Brain microvascular endothelial cell (primary cell): ENCODE results near the gene DHX34.
"Not testable (repeated sequence)": the region's sequence is repeated elsewhere in the genome, so short reads cannot be mapped to it uniquely, and the experiment has no call there.

Experiments used
- DNase-seq: peaks from one replicate; pipeline ENCODE4 v3.0.0-alpha.2; 2020
- H3K27ac ChIP-seq: fragments of 250-450 bp; sonication (Bioruptor Pico); 2 replicates; pipeline ENCODE4 v1.5.1; 2020; ENCODE audit warnings: mild to moderate bottlenecking, moderate library complexity
- H3K27me3 ChIP-seq: fragments of 250-450 bp; sonication (Bioruptor Pico); replicated peaks from 2 replicates; pipeline ENCODE4 v1.5.1; 2020; ENCODE audit warnings: mild to moderate bottlenecking
- H3K36me3 ChIP-seq: fragments of 250-450 bp; sonication (Bioruptor Pico); replicated peaks from 2 replicates; pipeline ENCODE4 v1.5.1; 2020; ENCODE audit warnings: mild to moderate bottlenecking
- H3K4me3 ChIP-seq: 2 replicates; pipeline ENCODE4 v1.5.1; 2011; ENCODE audit warnings: low read depth, mild to moderate bottlenecking, control low read depth, low read length, moderate library complexity
- in situ Hi-C: cut with HindIII; loops from 2 replicates; pipeline ENCODE4 v1.10.0; 2017; ENCODE audit warnings: low sequenced_read_pairs, low pct_ligation_motif_present
- TF ChIP-seq, protein P1 (sequence below): IDR thresholded peaks from 2 replicates; pipeline ENCODE4 v1.5.1; 2011; ENCODE audit warnings: low read depth, mild to moderate bottlenecking, moderate library complexity, low read length, control low read depth, inconsistent platforms; ENCODE audit errors: missing control alignments

The DHX34 gene

DNA sequence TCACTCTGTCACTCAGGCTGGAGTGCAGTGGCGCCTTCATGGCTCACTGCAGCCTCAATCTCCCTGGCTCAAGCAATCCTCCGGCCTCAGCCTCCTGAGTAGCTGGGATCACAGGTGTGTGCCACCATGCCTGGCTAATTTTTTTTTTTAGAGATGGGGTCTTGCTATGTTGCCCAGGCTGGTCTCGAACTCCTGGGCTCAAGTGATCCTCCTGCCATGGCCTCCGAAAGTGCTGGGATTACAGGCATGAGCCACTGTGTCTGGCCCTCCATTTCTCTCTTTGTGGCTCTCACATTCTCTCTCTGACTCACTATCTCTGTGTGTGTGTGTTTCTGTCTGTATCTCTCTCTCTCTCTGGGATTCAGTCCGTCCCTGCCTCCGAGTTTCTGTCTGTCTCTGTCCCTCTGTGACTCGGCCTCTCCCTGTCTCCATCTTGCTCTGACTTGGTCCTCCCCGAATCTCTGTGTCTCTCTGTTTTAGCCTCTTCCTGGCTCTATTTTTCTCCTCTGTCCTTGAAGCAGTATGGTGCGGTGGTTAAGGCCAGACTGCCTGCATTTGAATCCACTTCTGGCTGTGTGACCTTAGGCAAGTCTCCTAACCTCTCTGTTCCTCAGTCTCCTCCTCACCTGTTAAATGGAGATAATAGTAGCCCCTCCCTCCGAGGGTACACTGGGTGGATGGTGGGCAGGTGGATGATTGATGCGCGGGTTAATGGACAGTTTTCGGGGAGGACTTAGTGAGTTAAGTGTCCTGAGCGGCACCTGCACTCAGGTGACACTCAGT is 59.2 kb downstream of the DHX34 start:
- DNase-seq: no peak
- TF ChIP-seq, protein P1, sequence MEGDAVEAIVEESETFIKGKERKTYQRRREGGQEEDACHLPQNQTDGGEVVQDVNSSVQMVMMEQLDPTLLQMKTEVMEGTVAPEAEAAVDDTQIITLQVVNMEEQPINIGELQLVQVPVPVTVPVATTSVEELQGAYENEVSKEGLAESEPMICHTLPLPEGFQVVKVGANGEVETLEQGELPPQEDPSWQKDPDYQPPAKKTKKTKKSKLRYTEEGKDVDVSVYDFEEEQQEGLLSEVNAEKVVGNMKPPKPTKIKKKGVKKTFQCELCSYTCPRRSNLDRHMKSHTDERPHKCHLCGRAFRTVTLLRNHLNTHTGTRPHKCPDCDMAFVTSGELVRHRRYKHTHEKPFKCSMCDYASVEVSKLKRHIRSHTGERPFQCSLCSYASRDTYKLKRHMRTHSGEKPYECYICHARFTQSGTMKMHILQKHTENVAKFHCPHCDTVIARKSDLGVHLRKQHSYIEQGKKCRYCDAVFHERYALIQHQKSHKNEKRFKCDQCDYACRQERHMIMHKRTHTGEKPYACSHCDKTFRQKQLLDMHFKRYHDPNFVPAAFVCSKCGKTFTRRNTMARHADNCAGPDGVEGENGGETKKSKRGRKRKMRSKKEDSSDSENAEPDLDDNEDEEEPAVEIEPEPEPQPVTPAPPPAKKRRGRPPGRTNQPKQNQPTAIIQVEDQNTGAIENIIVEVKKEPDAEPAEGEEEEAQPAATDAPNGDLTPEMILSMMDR: no peak
- in situ Hi-C loops: no loop called here
- H3K27ac ChIP-seq: no peak overlapping the region
- H3K27me3 ChIP-seq: no peaks in the 10 kb centered on the region
- no peaks in the 10 kb centered on the region for H3K36me3 ChIP-seq
- H3K4me3 ChIP-seq: no peak overlapping the region

DNA sequence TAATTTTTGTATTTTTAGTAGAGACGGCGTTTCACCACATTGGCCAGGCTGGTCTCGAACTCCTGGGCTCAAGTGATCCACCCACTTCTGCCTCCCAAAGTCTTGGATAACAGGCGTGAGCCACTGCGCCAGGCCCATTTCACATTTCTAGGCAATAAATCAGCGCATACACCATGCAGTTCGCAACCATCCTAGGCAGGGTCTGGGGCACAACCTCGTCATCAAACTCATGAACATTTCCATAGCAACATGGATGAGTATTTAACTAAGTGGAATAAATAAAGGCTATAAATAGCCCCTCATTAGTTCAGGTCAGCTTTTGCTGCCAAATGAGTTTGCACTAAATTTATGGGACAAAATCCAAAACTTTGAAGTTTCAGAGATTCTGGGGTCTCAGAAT is 62.0 kb downstream of the DHX34 start:
- no peak overlapping the region for H3K4me3 ChIP-seq
- no peak overlapping the region for H3K27ac ChIP-seq
- TF ChIP-seq, protein P1: no peak
- no peak for DNase-seq
- in situ Hi-C loops: no loop called here
- no peaks in the 10 kb centered on the region for H3K36me3 ChIP-seq
- no peaks in the 10 kb centered on the region for H3K27me3 ChIP-seq

DNA sequence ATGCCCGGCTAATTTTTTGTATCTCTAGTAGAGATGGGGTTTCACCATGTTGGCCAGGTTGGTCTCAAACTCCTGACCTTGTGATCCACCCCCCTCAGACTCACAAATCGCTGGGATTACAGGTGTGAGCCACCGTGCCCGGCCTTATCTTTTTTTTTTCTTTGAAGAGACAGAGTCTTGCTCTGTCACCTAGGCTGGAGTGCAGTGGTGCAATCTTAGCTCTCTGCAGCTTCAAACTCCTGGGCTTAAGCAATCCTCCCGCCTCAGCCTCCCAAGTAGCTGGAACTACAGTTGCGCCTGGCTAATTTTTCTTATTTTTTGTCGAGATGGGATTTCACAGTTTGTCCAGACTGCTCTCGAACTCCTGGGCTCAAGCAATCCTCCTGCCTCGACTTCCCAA is 62.6 kb downstream of the DHX34 start:
- H3K27ac ChIP-seq, in situ Hi-C loops, H3K27me3 ChIP-seq, H3K4me3 ChIP-seq, H3K36me3 ChIP-seq, DNase-seq: not testable (repeated sequence)

DNA sequence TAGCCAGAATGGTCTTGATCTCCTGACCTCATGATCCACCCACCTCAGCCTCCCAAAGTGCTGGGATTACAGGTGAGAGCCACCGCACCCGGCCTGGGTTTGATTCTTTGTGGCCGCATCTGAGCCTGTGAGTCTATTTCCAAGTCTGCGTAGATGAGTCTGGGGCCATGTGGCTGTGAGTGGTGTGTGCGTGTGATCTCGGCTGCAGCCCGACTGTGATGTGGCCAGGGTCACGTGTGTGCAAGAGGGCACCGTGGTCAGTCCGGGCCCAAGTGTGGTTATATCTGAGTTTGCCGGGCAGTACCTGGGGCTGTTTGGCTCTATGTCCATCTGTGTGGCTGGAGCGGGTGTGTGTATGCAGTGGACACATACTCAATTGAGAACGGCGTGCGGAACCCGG is 64.8 kb downstream of the DHX34 start:
- peaks cover 18% of the 10 kb centered on the region for H3K27me3 ChIP-seq
- H3K4me3 ChIP-seq: no peak overlapping the region
- TF ChIP-seq, protein P1: no peak
- in situ Hi-C loops: no loop called here
- no peak for DNase-seq
- H3K27ac ChIP-seq: no peak overlapping the region
- H3K36me3 ChIP-seq: no peaks in the 10 kb centered on the region

DNA sequence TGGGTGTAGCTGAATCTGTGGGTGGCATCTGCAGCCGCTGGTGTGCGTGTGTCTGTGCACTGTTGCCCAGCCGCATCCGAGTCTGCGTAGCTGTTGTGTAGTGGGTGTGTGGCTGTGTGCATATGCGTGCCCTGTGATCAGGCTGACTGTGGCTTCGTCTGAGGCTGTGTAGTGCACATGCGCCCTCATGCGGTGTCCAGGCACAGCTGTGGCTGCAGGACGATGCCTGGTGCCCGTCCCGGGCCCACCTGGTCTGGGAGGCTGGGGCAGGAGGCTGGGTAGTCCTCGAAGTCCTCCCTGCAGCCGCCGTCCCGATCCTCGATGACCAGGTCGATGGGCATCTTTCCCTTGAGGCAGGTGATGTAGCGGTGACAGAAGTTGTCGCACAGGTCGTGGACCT is 65.4 kb downstream of the DHX34 start:
- no peaks in the 10 kb centered on the region for H3K36me3 ChIP-seq
- no peak overlapping the region for H3K4me3 ChIP-seq
- TF ChIP-seq, protein P1: no peak
- DNase-seq: no peak
- H3K27ac ChIP-seq: no peak overlapping the region
- in situ Hi-C loops: no loop called here
- H3K27me3 ChIP-seq: peaks cover 21% of the 10 kb centered on the region

DNA sequence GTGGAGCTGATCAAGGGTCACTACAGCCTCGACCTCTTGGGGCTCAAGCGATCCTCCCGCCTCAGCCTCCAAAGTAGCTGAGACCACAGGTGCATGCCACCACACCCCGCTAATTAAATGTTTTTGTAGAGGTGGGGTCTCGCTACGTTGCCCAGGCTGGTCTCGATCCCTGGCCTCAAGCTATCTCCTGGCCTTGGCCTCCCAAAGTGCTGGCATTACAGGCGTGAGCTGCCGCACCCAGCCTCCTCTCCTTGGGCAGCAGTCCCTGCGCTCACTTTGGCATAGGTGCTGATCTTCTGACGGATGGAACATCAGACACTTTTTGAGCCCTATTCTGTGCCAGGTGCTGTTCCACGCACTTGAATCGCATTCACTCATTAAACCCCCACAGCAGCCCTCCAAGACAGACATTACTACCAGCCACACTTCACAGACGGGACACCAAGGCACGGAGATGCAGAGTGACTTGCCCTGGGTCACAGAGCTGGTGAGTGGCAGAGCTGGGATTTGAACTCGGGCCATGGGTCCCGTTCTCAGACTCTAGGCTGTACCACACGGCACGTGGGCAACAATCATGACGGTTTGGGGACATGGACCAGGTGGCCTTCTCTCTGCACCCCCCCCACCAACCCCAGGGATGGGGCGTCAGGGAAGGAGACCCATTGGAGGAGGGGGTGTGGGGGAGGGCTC is 67.0 kb downstream of the DHX34 start:
- Histone ChIP-seq H3K36me3 (no peaks in the 10 kb centered on the region), H3K27ac (no peak overlapping the region), H3K27me3 (peaks cover 36% of the 10 kb centered on the region), H3K4me3 (no peak overlapping the region)
- TF ChIP-seq, protein P1: no peak
- in situ Hi-C loops: no loop called here
- no peak for DNase-seq
